Measurements from ENCODE around the gene NCBP2.
"Not testable (repeated sequence)": the region's sequence is repeated elsewhere in the genome, so short reads cannot be mapped to it uniquely, and the experiment has no call there.

NCBP2 gene

GRCh38 chr3:196967412-196968232 is 25.3 kb upstream of the NCBP2 start:
- no peak for DNase-seq

- DNase-seq: no peak
Measured at GRCh38 chr3:196966526-196967401, 24.4 kb upstream of the NCBP2 start.

- no peak for DNase-seq
Measured at GRCh38 chr3:196965804-196966173, 23.5 kb upstream of the NCBP2 start.

- DNase-seq: no peak
Measured at GRCh38 chr3:196965112-196965803, 22.9 kb upstream of the NCBP2 start.

GRCh38 chr3:196963631-196963953 is 21.3 kb upstream of the NCBP2 start:
- DNase-seq: no peak

- no peak for DNase-seq
Measured at GRCh38 chr3:196962930-196963630, 20.8 kb upstream of the NCBP2 start.

- DNase-seq: no peak
Measured at GRCh38 chr3:196962108-196962929, 20.0 kb upstream of the NCBP2 start.

- DNase-seq: no peak
Measured at GRCh38 chr3:196954832-196955231, 12.5 kb upstream of the NCBP2 start.

GRCh38 chr3:196951371-196951770 is 9.0 kb upstream of the NCBP2 start:
- no peak for DNase-seq

- DNase-seq: no peak
Measured at GRCh38 chr3:196949750-196950149, 7.4 kb upstream of the NCBP2 start.

- DNase-seq: no peak
Measured at GRCh38 chr3:196949285-196949619, 6.9 kb upstream of the NCBP2 start.

- no peak for DNase-seq
Measured at GRCh38 chr3:196948442-196949284, 6.3 kb upstream of the NCBP2 start.

- no peak for DNase-seq
Measured at GRCh38 chr3:196947860-196948441, 5.6 kb upstream of the NCBP2 start.

GRCh38 chr3:196947136-196947859 is 5.0 kb upstream of the NCBP2 start:
- DNase-seq: no peak

GRCh38 chr3:196944037-196944790 is 1.9 kb upstream of the NCBP2 start:
- DNase-seq: not testable (repeated sequence)

- DNase-seq: no peak
Measured at GRCh38 chr3:196942915-196943277, 568 bp upstream of the NCBP2 start.

GRCh38 chr3:196941729-196942225 is 551 bp downstream of the NCBP2 start:
- peak; percentile 35 for DNase-seq

GRCh38 chr3:196938576-196938975 is 3.8 kb downstream of the NCBP2 start:
- DNase-seq: no peak

GRCh38 chr3:196938124-196938523 is 4.2 kb downstream of the NCBP2 start:
- DNase-seq: no peak

Measured in NCI-H1436 (cell line).